OCI-LY3 (cell line): ENCODE measurements around the gene SLC3A2.

Experiments used
- EZH2phosphoT487 ChIP-seq: fragments of 200-600 bp; shearing (Covaris generic); IDR thresholded peaks from 2 replicates; pipeline ENCODE4 v1.6.1; 2018; ENCODE audit warnings: antibody characterized with exemption, mixed run types, low read depth
- TF ChIP-seq, protein P1 (sequence below): fragments of 200-600, 300-600 bp; sonication (generic); IDR thresholded peaks from 2 replicates; pipeline ENCODE4 v1.5.1; 2014; ENCODE audit warnings: antibody characterized with exemption, low read length, low read depth

- TF ChIP-seq, protein P1, sequence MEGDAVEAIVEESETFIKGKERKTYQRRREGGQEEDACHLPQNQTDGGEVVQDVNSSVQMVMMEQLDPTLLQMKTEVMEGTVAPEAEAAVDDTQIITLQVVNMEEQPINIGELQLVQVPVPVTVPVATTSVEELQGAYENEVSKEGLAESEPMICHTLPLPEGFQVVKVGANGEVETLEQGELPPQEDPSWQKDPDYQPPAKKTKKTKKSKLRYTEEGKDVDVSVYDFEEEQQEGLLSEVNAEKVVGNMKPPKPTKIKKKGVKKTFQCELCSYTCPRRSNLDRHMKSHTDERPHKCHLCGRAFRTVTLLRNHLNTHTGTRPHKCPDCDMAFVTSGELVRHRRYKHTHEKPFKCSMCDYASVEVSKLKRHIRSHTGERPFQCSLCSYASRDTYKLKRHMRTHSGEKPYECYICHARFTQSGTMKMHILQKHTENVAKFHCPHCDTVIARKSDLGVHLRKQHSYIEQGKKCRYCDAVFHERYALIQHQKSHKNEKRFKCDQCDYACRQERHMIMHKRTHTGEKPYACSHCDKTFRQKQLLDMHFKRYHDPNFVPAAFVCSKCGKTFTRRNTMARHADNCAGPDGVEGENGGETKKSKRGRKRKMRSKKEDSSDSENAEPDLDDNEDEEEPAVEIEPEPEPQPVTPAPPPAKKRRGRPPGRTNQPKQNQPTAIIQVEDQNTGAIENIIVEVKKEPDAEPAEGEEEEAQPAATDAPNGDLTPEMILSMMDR = no peak
- TF ChIP-seq EZH2phosphoT487 = no peak
These were observed 40.5 kb downstream of the SLC3A2 start, which contains the start of gene CHRM1 for GRCh38 chr11:62921201-62921572.
